Subcutaneous abdominal adipose tissue (tissue), 5 donors: ENCODE measurements around the gene FGR.

ENCODE experiments used
- H3K27ac ChIP-seq: one replicate; pipeline ENCODE4 v1.7.0; 2013; ENCODE audit warnings: low read depth, mild to moderate bottlenecking, inconsistent platforms, low read length, moderate library complexity
- H3K27me3 ChIP-seq, 5 donors: one replicate each; pipeline ENCODE4 v1.7.0; 2013; ENCODE audit warnings: low read length in 5 of 5, inconsistent platforms in 1 of 5; ENCODE audit not compliant: control insufficient read depth in 5 of 5, insufficient read depth in 4 of 5
- H3K36me3 ChIP-seq, 5 donors: one replicate each; pipeline ENCODE4 v1.7.0; 2013; ENCODE audit warnings: low read length in 5 of 5; ENCODE audit not compliant: control insufficient read depth in 5 of 5, insufficient read depth in 5 of 5
- H3K4me1 ChIP-seq, 5 donors: one replicate each; pipeline ENCODE4 v1.7.0; 2013; ENCODE audit warnings: low read length in 5 of 5, mild to moderate bottlenecking in 3 of 5, moderate library complexity in 1 of 5; ENCODE audit not compliant: control insufficient read depth in 5 of 5, insufficient read depth in 5 of 5
- H3K4me3 ChIP-seq, 5 donors: one replicate each; pipeline ENCODE4 v1.7.0; 2013; ENCODE audit warnings: low read length in 5 of 5, low read depth in 1 of 5
- H3K9ac ChIP-seq, 5 donors: one replicate each; pipeline ENCODE4 v1.7.0; 2013; ENCODE audit warnings: low read length in 5 of 5, mild to moderate bottlenecking in 4 of 5, moderate library complexity in 3 of 5
- H3K9me3 ChIP-seq, 5 donors: one replicate each; pipeline ENCODE4 v1.7.0; 2013; ENCODE audit warnings: low read length in 5 of 5; ENCODE audit not compliant: control insufficient read depth in 5 of 5
- donor health status: healthy.
- donor health status: healthy.
- donor health status: healthy.
- donor health status: healthy.
- donor health status: healthy.

FGR gene

GRCh38 chr1:27601321-27601770 is 33.6 kb downstream of the FGR start:
- Histone ChIP-seq H3K36me3 (peaks cover 0 to 3% (median 2%) of the 10 kb centered on the region in 5 donors), H3K27ac (peak overlapping the region; percentile 86), H3K27me3 (no peaks in the 10 kb centered on the region), H3K9me3 (no peaks in the 10 kb centered on the region), H3K4me1 (peaks cover 8 to 69% (median 61%) of the 10 kb centered on the region in 5 donors), H3K4me3 (peak overlapping the region in 3 of 5 donors; percentile 63 to 85 (median 73)), H3K9ac (peak overlapping the region; percentile 63 to 78 (median 69))

GRCh38 chr1:27600498-27601175 is 34.3 kb downstream of the FGR start:
- peaks cover 9 to 76% (median 68%) of the 10 kb centered on the region in 5 donors for H3K4me1 ChIP-seq
- H3K9me3 ChIP-seq: no peaks in the 10 kb centered on the region
- peak overlapping the region; percentile 86 for H3K27ac ChIP-seq
- H3K4me3 ChIP-seq: no peak overlapping the region
- H3K36me3 ChIP-seq: peaks cover 0 to 9% (median 6%) of the 10 kb centered on the region in 5 donors
- H3K9ac ChIP-seq: no peak overlapping the region
- H3K27me3 ChIP-seq: no peaks in the 10 kb centered on the region

GRCh38 chr1:27599605-27600497 is 35.1 kb downstream of the FGR start:
- Histone ChIP-seq H3K9ac (peak overlapping the region in 1 of 5 donors; percentile 17), H3K27me3 (no peaks in the 10 kb centered on the region), H3K36me3 (peaks cover 0 to 15% (median 7%) of the 10 kb centered on the region in 5 donors), H3K4me1 (peaks cover 9 to 81% (median 75%) of the 10 kb centered on the region in 5 donors), H3K27ac (peak overlapping the region; percentile 50), H3K4me3 (no peak overlapping the region), H3K9me3 (no peaks in the 10 kb centered on the region)

- Histone ChIP-seq H3K4me3 (no peak overlapping the region), H3K9me3 (no peaks in the 10 kb centered on the region), H3K4me1 (peaks cover 9 to 81% (median 78%) of the 10 kb centered on the region in 5 donors), H3K27ac (peak overlapping the region; percentile 50), H3K36me3 (peaks cover 0 to 20% (median 9%) of the 10 kb centered on the region in 5 donors), H3K9ac (peak overlapping the region in 1 of 5 donors; percentile 52), H3K27me3 (no peaks in the 10 kb centered on the region)
Observed at GRCh38 chr1:27598902-27599528, 36.0 kb downstream of the FGR start.

GRCh38 chr1:27598295-27598687 is 36.7 kb downstream of the FGR start:
- Histone ChIP-seq H3K4me1 (peaks cover 9 to 85% (median 81%) of the 10 kb centered on the region in 5 donors), H3K9me3 (no peaks in the 10 kb centered on the region), H3K4me3 (no peak overlapping the region), H3K27me3 (no peaks in the 10 kb centered on the region), H3K9ac (peak overlapping the region in 1 of 5 donors; percentile 52), H3K36me3 (peaks cover 0 to 20% (median 9%) of the 10 kb centered on the region in 5 donors), H3K27ac (no peak overlapping the region)

- Histone ChIP-seq H3K36me3 (peaks cover 0 to 20% (median 9%) of the 10 kb centered on the region in 5 donors), H3K9ac (no peak overlapping the region), H3K4me3 (peak overlapping the region in 1 of 5 donors; percentile 19), H3K9me3 (no peaks in the 10 kb centered on the region), H3K27me3 (no peaks in the 10 kb centered on the region), H3K27ac (no peak overlapping the region), H3K4me1 (peaks cover 9 to 90% (median 82%) of the 10 kb centered on the region in 5 donors)
Observed at GRCh38 chr1:27597516-27598294, 37.3 kb downstream of the FGR start.

GRCh38 chr1:27596986-27597385 is 38.0 kb downstream of the FGR start:
- Histone ChIP-seq H3K9ac (no peak overlapping the region), H3K27ac (no peak overlapping the region), H3K4me1 (peaks cover 9 to 84% (median 79%) of the 10 kb centered on the region in 5 donors), H3K27me3 (no peaks in the 10 kb centered on the region), H3K4me3 (peak overlapping the region in 1 of 5 donors; percentile 19), H3K36me3 (peaks cover 0 to 20% (median 9%) of the 10 kb centered on the region in 5 donors), H3K9me3 (no peaks in the 10 kb centered on the region)

- H3K27ac ChIP-seq: no peak overlapping the region
- no peak overlapping the region for H3K9ac ChIP-seq
- peaks cover 8 to 84% (median 79%) of the 10 kb centered on the region in 5 donors for H3K4me1 ChIP-seq
- no peaks in the 10 kb centered on the region for H3K9me3 ChIP-seq
- H3K27me3 ChIP-seq: no peaks in the 10 kb centered on the region
- H3K4me3 ChIP-seq: no peak overlapping the region
- H3K36me3 ChIP-seq: peaks cover 0 to 20% (median 9%) of the 10 kb centered on the region in 5 donors
Observed at GRCh38 chr1:27596261-27596660, 38.7 kb downstream of the FGR start.

GRCh38 chr1:27595597-27595996 is 39.4 kb downstream of the FGR start:
- Histone ChIP-seq H3K27me3 (no peaks in the 10 kb centered on the region), H3K4me1 (peaks cover 7 to 84% (median 80%) of the 10 kb centered on the region in 5 donors), H3K9me3 (no peaks in the 10 kb centered on the region), H3K4me3 (no peak overlapping the region), H3K27ac (no peak overlapping the region), H3K9ac (no peak overlapping the region), H3K36me3 (peaks cover 0 to 20% (median 9%) of the 10 kb centered on the region in 5 donors)
